HG02610 (cell line): Measurements from ENCODE around the gene DDX1.

Experiments used
- ATAC-seq: cut with Tn5 transposase; IDR thresholded peaks from one replicate; pipeline ENCODE4 v1.9.1; 2021; ENCODE audit warnings: mild to moderate bottlenecking, moderate library complexity; ENCODE audit not compliant: unreplicated experiment

DDX1 gene

DNA sequence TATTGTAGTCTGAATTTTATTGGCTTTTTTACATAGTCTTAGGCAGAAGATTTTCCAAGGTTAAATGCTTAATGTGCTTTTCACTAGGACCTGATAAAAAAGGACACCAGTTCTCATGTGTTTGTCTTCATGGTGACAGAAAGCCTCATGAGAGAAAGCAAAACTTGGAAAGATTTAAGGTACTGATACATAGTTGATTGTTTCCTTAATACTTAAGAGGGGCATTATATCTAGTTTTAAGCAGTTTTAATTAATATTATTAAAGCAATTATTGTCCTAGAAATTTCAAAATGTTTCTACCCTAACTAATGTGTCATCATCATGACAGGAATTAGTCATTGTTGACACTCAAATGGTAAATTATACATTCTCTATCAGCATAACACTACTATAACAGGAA is 35.3 kb downstream of the DDX1 start:
- ATAC-seq = no peak

DNA sequence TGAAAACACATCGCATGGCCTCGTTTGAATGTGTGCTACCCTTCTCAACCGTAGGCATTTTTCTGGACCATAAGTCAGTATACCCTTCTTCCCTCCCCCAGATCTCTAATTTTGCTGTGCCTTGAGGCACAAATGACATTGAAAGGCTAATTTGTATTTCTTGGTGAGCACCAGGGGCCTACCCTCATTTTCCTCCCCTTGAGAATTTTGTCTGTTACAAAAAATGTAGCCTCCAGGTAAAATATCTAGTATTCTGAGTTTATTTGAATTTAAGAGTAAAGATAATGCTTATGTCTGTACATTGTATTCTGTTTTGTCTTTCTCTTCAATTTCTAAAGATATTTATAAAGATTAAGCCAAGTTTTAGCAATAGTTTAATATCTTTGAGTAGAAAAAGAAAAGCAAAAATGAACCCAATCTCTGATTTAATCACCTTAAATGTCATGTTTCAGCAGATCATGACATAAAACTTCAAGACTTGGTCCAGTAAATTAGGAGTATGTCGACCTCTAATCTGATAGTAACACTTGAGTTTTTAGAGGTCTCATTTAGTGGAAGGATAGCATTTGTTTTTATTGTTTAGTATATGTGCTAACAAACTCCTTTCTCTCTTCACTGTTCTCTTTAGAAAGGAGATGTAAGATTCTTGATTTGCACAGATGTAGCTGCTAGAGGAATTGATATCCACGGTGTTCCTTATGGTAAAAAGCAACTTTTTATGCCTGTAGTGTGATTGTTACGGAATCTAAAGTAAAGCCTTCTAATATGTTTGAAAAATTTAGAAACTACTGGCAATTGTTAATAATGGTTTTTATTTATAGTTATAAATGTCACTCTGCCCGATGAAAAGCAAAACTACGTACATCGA is 36.4 kb downstream of the DDX1 start:
- ATAC-seq = no peak

DNA sequence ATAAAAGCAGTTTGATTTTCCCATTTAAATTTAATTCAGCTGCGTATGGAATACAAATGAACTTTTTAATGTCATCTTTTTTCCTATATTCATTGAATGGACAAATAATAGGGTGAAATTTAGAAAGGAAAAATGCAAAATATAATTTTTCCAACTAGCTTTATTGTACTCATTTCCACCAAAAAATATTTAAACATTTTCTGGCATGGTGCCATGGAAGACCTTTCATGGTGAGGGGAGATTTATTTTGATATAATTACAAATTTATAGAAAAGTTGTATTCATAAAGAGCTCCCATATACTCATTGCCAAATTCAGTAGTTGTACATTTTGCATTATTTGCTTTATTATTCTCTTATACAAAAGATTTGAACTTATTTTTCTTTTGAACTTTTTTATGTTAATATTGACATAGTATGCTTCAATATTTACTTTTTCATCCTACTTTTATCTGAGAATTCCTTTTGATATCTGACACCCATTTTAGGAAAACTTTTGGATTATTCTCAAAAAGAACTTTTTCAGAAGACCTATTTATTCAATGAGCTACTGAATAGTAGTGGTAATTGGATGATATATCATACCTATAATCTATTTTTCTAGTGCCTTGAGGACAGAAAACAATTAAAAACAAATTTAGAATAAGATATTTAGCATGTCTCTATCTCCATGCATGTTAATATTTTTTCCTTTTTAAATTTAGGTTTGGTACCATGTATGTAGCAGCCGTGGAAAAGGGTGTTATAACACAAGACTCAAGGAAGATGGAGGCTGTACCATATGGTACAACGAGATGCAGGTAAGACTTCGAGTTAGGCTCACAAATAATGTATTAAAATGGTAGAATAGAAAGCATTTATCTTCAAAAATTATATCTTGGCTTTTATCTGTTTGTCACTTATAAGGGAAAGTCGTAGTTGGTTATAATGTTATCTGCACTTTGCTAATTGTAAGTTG is 37.5 kb downstream of the DDX1 start:
- no peak for ATAC-seq

DNA sequence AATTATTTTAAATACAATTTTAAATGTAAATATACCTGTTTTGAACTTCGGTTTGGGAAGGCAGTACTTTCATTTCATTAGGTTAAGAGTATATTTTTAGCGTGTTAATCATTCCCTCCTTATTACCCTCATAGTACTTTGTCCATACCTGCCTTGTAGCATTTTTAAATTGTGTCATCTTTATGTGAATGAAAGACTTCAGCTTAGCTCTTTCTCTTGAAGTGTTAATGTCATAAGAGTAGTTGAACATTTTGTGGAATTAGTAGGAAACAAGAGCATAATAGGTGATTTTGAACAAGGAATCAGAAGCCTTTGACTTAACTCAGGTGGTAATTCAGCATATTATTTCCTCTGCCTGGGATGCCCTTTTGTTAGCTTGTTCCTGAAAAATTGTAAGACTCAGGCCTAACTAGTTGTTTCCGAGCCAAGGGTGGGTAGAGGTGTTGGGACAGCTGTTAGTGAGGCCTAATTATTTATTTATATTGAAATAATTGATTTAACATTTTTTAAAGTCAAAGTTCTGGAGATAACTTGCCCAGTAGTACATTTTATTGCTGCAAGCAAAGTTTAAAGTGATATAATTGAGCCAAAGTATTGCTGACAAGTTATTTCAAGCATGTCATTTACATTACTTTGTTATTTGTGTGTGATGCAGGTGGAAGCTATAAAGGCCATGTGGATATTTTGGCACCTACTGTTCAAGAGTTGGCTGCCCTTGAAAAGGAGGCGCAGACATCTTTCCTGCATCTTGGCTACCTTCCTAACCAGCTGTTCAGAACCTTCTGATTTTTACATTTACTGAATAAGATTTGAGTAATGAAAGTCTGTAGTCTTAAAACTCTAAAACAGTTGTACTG is 38.7 kb downstream of the DDX1 start:
- no peak for ATAC-seq

DNA sequence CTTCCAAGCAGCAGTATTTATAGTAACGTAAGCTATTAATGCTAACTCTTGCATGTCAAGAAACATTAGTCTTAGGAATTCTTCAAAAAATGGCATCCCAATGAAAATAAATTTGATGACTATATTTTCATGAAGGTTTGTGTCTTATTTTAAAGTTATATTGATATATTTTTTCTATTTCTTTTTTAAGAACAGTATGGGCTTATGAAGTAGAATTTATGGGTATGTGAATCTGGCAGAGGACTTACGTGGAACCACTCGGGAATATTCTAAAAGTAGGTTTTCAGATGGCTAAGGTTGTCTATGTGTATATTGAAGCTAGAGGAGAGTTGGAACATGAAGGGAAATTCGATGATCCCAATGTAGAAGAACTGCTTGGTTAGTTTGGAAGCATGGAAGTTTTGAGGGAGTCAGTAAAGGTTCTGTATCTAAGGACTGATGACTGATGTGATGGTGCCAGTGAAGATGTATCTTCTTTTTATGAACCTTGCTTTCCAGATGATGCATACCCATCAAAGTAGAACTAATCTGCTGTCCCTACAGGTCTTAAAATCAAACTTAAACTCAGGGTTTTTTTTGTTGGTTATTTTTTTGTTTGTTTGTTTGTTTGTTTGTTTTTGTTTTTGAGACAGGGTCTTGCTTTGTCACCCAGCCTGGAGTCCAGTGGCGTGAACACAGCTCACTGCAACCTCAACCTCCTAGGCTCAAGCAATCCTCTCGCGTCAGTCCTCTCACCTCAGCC is 39.5 kb downstream of the DDX1 start:
- ATAC-seq = no peak

DNA sequence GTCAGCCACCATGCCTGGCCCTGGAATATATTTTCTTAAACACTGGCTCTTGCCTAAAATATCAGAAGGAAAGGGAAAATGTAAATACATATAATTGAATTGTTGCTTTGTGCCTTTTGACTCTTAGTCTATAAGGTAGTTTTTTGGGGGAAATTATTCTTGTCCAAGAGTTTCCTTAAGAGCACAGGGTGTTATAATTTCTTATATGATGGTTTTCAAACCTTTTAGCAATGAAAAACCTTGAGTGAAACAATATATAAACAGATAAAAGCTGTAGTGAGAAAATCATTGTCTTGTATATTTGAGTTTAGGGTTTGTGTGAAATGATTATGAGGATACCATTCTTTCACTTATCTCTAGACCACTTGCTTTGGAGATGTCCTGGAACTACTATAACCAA is 40.2 kb downstream of the DDX1 start:
- no peak for ATAC-seq

DNA sequence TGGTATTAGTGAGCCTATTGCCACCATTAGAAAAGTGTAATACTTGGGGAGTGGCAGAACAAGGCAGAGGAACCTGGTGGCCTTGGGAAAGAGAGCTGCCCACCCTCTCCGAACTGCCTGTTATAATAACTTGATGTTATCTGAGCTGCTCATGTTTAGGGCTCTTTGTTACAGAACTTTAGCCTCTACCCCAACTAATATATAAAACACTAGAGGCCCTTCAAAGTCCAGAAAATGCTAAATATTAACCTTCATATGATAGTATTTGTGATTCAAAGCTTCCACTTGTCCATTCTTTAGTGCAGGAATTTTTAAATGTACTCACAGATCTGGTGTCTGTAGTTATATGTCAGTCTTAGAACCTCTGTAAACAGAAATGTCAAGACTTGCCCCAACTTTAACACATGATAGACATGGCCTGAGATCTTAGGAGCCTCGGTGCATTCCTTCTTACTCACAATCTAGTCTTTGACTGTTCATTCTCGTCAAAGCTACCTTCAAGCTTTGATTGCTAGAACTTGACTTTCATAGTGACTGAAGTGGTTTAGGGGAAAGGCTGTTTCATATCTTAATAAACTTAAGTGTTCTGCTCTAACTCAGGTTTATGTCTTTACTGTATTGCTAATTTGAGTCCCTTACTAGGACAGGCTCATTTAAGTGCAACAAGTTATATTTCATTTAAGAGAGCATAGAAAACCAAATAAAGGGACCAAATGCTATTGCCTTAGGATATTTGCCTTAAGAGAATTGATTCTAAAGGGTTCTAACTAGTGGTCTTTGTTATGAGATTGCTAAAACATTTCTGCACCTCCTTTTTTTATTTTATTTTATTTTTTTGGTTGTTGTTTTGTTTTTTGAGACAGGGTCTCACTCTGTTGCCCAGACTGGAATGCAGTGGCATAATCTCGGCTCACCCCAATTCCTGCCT is 41.6 kb downstream of the DDX1 start:
- no peak for ATAC-seq

DNA sequence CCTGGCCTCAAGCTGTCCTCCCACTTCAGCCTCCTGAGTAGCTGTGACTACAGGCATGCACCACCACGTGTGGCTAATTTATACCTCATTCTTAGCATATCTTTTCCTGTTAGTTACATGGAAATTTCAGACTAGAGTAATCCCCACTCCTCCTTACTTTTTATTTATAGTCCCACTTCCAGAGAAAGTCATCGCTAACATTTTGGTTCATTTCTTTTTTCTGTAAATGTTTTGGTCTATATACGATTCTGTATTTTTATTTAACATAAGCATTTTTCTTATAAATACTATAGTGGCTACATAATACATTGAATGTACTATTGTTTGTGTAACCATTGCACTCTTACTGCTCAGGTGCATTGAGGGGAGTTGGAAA is 42.3 kb downstream of the DDX1 start:
- ATAC-seq = no peak

DNA sequence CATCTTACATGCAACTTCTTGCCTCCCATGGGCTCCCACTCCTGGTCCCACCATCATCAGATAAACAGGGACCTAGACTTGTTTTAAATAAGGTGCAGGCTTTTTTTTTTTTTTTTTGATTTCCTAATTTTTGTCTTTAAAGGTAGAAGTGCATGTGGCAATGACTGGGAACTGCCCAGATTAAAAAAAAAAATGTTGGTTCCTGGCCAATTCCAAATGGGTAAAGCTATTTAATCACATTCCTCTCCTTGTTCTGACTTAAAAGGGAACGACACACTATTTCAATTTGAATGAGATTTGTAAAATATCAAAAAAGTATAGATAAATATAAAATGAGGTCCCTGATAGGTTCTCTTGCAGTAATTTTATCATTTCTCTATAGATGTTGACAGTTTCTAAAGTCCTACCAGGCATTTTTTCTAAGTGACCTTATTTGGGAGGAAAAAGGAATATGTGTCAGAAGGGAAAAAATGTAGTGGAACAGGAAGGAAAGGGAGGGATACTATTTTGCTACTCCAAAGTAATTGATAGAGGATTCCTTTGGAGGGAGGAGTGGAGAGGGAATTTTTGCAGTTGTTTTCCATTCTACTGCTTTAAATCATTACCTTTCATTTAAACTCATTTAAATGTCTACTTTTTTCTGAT is 43.3 kb downstream of the DDX1 start:
- no peak for ATAC-seq

DNA sequence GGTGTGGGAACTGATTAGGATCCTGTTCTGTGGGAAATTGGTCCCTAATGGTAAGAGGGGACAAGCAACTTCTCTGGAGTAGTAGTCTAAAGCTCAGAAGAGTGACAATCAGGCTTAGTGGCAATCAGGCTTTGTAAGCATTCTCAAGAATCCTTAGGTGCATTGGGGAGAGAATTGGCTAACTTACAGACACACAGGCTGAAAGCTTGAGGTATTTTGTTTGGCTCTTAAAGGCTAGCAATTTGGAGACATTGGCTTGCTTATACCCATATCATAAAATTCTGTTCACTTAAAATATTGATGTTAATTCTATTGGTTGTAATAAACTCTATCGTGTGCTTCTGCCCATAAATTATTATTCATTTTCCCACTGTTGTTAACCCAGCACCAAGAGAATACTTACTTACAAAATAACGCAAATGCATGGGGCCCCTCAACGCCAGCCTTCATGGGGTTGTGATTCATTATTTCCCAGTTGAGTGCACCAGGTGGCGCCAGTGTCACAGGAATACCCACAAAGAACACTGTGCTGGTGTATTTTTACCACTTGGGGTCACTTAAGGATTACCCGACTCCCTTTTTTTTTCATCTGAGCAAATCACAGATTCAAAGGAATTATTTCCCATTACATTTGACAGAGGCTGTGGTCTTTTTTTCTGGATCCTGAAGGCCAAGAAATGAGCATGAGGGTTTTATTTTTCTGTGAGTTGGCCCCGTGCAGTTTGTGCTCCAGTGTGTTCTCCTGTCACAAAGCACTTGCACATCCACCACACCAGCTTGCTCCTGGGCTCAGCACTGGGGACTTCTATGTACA is 45.5 kb downstream of the DDX1 start:
- ATAC-seq = peak; percentile 88

DNA sequence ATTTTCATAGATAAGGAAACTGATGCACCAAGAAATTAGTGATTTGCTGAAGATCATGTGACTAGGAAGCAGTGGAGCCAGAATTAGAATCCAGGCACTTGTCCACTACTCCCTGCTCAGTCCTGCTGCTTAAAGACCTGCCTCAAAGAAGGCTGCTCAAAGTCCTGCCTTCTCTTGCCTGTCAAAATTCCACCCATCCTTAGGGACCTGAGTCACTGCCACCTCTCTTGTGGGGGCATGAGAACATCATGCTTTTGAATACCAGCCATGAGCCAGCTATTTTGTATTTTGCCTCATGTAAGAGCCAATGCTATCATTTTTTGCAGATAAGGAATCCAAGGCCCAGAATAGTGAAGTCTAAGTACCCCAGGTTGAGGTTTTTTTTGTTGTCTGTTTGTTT is 47.1 kb downstream of the DDX1 start:
- no peak for ATAC-seq

DNA sequence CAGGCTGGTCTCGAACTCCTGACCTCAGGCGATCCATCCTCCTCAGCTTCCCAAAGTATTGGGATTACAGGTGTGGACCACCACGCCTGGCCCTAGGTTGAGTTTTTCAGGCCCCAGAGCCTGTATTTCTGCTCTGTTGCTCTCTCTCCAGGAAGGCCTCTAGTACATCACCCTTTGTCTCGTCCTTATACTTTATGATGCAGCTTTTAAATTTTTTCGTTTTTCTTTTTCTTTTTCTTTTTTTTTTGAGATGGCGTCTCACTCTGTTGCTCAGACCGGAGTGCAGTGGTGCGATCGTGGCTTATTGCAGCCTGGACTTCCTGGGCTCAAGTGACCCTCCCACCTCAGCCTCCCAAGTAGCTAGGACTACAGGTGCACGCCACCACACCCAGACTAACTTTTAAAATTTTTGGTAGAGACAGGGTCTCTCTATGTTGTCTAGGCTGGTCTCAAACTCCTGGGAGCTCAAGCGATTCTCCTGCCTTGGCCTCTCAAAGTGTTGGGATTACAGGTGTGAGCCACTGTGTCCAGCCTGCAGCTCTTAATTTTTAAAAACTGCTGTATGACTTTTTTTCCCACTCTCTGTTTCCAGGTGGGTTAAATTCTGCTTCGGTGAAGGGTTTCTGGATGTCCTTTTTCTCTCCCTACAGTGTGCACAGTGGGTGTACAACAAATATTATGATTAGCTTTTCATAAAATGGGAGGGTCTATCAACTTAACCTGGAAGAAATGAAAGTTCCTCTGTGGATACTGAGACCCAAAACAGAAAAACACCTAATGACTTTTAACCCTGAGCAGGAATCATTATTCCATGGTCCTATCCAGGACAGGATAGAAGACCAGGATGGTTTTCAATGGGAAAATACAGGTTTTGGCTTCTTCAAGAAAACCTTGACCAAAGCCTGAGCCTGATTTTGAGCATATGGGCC is 47.9 kb downstream of the DDX1 start:
- no peak for ATAC-seq

DNA sequence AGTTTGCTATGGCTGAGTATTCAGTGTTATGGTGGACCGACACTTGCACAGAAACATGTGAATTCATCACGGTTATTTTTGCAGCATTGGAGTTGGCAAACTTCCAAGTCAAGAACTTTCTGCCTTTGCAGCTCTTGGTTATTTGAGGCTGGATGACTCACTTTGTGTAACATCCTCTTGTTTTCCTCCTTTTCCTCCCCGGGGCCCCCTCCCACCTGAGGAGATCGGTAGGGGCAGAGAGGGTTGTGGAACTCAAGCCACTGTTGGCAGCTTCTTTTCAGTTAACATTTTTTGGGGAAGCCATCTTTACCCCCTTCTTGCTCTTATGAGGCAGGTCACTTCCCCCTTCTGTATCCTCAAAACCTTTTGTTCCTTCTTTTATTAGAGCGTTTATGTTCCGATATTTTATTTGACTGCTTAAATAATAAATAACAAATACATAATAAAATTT is 48.6 kb downstream of the DDX1 start:
- no peak for ATAC-seq

DNA sequence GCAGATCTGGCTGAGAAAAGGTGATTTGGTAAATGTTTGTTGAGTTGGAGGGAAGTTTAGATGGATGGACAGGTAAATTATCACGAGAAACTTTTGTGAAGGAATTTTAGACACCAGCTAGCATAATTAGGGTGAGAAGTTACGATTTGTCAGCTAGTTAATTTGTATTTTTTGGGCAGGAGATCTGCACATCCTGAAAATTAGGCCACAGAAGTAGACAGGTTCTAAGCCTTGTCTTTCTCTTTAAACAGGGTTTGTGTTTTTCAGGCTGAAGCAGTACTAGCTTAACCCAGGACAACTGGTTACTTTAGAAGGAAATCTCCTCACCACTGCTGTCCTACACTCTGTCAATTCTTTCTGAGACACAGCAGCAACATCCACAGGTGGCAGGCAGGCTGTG is 49.1 kb downstream of the DDX1 start:
- ATAC-seq = no peak

DNA sequence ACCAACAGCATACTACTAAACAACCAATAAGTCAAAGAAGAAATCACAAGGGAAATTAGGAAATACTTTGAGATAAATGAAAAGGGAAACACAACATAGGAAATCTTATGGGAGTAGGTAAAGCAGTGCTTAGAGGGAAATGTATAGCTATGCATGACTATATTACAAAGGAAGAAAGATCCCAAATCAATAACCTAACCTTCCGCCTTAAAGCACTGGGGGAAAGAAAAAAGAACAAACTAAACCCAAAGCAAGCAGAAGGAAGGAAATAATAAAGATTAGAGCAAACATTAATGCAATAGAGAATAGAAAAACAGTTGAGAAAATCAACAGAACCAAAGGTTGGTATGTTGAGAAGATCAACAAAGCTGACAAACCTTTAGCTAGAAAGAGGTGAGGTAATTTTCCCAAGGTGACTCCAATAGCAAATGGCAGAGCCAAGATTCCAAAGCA is 49.9 kb downstream of the DDX1 start:
- no peak for ATAC-seq

DNA sequence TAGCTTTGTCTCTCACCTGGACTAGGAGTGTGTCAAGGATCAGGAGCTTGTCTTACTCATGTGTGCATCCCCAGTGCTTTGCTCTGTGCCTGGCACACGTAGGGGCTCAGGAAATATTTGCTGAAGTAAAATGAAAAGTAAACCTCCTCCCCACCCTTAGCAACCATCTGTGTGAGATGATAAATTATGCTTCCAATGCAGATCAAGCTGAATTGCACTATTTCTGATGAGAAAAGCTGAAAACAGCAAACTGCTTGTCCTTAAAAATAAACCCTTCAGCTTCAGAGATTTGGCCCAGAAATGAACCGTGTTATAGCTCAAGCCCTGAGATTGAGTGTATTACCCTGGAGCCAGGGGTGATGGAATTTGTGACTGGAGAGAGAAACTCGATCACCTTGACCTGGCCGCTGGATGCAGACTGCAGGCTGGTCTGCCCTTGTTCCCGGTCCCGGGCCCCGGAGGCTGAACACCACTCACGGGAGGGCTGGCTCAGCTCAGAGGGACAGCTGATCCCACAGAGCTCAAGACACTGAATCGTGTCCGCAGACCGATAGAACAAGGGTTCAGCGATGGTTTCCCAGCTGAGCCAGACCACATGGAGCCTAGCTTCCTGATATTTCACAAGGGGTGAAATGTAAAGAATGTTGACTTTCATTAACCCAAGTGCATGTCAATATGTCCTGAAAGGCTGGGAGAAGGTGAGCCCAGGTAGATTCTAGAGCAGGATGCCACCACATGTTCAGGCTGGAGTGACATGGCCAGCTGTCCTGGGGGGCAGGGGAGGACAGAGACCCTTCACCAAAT is 50.5 kb downstream of the DDX1 start:
- ATAC-seq = no peak
